Retinal pigment epithelial cell (primary cell): ENCODE data around the gene EIF4E.
"Not testable (repeated sequence)": the region's sequence is repeated elsewhere in the genome, so short reads cannot be mapped to it uniquely, and the experiment has no call there.

ENCODE experiments used
- DNase-seq: peaks from one replicate; pipeline ENCODE4 v3.0.0-alpha.2; 2010; ENCODE audit warnings: low read depth
- H3K4me3 ChIP-seq: 2 replicates; pipeline ENCODE4 v1.5.1; 2011; ENCODE audit warnings: mild to moderate bottlenecking, low read length, control low read depth, moderate library complexity
- TF ChIP-seq, protein P1 (sequence below): conservative IDR thresholded peaks from 2 replicates; pipeline ENCODE4 v1.5.1; 2011; ENCODE audit warnings: low read depth, low read length, control low read depth, inconsistent platforms

The EIF4E gene

GRCh38 chr4:98899277-98899676 lies 29.7 kb downstream of the EIF4E start:
- H3K4me3 ChIP-seq: no peak overlapping the region
- no peak for DNase-seq
- TF ChIP-seq, protein P1, sequence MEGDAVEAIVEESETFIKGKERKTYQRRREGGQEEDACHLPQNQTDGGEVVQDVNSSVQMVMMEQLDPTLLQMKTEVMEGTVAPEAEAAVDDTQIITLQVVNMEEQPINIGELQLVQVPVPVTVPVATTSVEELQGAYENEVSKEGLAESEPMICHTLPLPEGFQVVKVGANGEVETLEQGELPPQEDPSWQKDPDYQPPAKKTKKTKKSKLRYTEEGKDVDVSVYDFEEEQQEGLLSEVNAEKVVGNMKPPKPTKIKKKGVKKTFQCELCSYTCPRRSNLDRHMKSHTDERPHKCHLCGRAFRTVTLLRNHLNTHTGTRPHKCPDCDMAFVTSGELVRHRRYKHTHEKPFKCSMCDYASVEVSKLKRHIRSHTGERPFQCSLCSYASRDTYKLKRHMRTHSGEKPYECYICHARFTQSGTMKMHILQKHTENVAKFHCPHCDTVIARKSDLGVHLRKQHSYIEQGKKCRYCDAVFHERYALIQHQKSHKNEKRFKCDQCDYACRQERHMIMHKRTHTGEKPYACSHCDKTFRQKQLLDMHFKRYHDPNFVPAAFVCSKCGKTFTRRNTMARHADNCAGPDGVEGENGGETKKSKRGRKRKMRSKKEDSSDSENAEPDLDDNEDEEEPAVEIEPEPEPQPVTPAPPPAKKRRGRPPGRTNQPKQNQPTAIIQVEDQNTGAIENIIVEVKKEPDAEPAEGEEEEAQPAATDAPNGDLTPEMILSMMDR: no peak

GRCh38 chr4:98891478-98892337 lies 37.2 kb downstream of the EIF4E start:
- DNase-seq: no peak
- TF ChIP-seq, protein P1: no peak
- H3K4me3 ChIP-seq: no peak overlapping the region

- TF ChIP-seq, protein P1: no peak
- DNase-seq: no peak
- H3K4me3 ChIP-seq: no peak overlapping the region
Measured at GRCh38 chr4:98890702-98891455, 38.1 kb downstream of the EIF4E start.

GRCh38 chr4:98887145-98887544 lies 41.8 kb downstream of the EIF4E start:
- TF ChIP-seq, protein P1: no peak
- DNase-seq: no peak
- no peak overlapping the region for H3K4me3 ChIP-seq

DNA sequence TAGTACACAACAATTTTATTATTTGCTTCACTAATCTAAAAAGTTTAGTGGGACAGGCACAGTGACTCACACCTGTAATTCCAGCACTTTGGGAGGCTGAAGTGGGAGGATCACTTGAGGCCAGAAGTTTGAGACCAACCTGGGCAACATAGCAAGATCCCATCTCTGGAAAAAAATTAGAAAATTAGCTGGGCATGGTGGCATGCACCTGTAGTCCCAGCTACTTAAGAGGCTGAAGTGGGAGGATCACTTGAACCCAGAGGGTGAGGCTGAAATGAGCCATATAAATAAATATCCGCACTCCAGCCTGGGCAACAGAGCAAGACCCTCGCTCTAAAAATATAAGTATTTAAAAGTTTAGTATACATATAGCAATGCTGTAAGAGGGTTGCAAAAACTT lies 42.6 kb downstream of the EIF4E start:
- not testable (repeated sequence) for H3K4me3 ChIP-seq, DNase-seq

- H3K4me3 ChIP-seq, DNase-seq: not testable (repeated sequence)
Measured at GRCh38 chr4:98880884-98881283, 48.0 kb downstream of the EIF4E start.

GRCh38 chr4:98879515-98879914 lies 49.4 kb downstream of the EIF4E start:
- DNase-seq: no peak
- H3K4me3 ChIP-seq: no peak overlapping the region
- TF ChIP-seq, protein P1: no peak

DNA sequence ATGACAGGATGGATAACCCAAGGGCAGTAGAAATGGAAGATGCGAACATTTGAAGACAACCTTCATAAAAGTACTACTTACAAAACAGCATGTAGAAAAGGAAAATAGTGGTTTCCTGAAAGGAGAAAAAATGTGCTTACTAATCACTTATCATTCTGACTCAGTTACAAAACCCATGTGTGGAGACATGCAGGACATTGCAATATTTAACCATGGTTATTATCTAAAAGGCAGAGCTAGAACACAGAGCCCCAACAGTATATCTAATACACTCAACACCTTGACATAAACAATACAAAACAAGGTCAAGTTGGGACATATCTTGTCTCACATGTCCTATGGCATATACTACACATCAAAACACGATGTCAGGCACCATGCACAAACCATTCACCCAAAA lies 55.9 kb downstream of the EIF4E start:
- TF ChIP-seq, protein P1: no peak
- no peak for DNase-seq

GRCh38 chr4:98872120-98872906 lies 56.6 kb downstream of the EIF4E start:
- DNase-seq, H3K4me3 ChIP-seq: not testable (repeated sequence)

More for the DNA sequence above, 55.9 kb downstream of the EIF4E start:
- H3K4me3 ChIP-seq: no peak overlapping the region
